ENCODE measurements around the gene ANKRD6. TPM values are rescaled to one million over a fixed set of nuclear protein-coding genes. Genes with fewer than 3 reads are reported as not detected.
A peak's percentile ranks its signal among the peaks of the same experiment; 100 is the strongest.
"Not testable (repeated sequence)": the region's sequence is repeated elsewhere in the genome, so short reads cannot be mapped to it uniquely, and the experiment has no call there.

The ANKRD6 gene
- total RNA-seq: 15.3 TPM

DNA sequence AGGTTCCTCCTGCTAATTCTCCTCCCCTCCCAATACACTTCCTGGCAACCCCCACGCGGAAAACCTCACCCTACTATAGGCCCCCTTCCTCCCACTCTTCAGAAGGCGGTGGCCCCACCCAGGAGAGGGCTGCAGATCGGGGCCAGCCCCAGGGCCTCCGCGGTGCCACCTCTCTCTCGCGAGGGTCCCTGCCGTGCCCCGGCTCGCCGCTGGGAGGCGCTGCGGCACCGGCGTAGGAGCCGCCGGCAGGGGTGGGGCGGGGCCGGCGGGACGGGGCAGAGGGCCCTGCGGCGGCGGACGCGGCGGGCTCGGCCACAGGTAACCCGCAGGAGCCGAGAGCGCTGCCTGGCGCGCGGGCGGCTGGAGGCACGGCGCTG is at the start of gene ANKRD6:
TSS of gene ANKRD6 (plus strand) at position 278 of the 377 bp plus-strand sequence. CDS start 133,825 bp downstream, outside the sequence.
- DNase-seq (ENCODE audit: low read depth in 2 of 3, low spot score in 2 of 3): peak; percentile 72 to 80 (median 75)

DNA sequence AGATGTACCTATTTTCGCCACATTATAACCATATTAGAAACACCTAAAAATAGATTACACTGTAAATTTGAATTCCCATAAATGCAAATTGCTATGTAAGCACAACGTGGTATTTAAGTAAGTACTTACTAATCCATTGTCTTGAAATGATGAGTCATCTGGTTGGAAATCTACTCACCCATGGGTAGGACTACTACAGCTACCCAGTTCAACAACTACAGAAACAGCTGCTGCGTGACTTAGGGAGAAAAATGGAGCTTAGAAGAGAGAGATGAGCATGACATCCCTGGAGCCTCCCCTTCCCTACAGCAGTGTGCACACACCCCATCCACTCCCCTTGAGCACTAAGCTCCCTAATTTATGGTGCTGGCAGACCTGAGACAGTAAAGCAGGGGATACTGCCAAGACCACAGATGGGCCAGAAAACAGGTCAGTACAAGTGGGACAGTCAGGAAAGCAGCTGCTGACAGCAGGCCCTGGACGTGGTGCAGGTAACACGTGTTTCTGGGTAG is 47.7 kb upstream of the ANKRD6 start:
- DNase-seq (ENCODE audit: low read depth in 2 of 3, low spot score in 2 of 3): no peak

DNA sequence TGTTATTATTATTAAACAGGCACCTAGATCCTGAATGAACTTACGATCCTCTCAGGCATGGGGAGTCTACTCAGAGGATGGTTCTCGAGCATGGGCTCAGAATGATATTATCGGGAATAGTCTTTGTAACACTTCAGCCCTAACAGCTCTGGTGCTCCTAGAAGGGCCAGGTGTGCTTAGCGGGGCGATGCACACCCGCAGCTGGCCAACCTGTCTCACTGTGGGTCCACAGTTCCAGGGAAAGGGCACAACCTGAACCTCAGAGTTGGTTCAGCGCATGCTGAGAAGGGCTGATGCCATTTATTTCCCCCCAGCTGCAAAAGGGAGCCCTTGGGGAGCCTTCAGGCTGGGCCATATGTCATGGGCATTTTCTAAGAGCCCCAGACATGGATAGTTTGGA is 47.1 kb upstream of the ANKRD6 start:
- DNase-seq (ENCODE audit: low read depth in 2 of 3, low spot score in 2 of 3): no peak

DNA sequence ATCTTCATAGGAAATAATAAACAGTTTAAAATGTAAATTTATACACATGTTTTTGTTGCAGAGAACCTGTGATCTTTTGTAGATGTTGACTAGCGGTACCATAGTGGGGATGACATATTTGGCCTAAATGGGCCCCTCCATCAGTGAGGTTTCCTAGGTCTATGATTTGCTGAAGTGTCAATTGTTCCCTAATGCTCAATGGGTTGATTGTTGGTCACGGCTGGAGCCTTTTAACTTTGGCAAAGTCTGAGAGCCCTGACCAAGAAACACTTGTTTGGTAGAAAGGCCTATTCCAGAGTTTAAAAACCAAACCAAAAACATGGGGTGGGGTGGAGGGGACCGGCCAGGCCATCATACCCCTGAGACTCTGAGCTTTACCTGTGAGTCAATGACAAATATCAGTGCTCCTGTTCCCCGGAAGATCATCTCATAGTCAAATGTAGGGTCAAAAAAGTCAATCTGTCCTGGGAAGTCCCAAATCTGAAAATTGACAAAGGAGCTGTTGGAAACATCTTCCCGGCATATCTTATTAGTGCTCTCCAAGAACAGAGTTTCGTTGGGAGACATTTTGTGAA is 45.9 kb upstream of the ANKRD6 start:
- no peak for DNase-seq (ENCODE audit: low read depth in 2 of 3, low spot score in 2 of 3)

- no peak for DNase-seq (ENCODE audit: low read depth in 2 of 3, low spot score in 2 of 3)
These were observed 45.3 kb upstream of the ANKRD6 start for GRCh38 chr6:89387516-89388201.

GRCh38 chr6:89388846-89389245 is 44.1 kb upstream of the ANKRD6 start:
- no peak for DNase-seq (ENCODE audit: low read depth in 2 of 3, low spot score in 2 of 3)

- DNase-seq (ENCODE audit: low read depth in 2 of 3, low spot score in 2 of 3): no peak
These were observed 40.1 kb upstream of the ANKRD6 start for GRCh38 chr6:89392823-89393222.

DNA sequence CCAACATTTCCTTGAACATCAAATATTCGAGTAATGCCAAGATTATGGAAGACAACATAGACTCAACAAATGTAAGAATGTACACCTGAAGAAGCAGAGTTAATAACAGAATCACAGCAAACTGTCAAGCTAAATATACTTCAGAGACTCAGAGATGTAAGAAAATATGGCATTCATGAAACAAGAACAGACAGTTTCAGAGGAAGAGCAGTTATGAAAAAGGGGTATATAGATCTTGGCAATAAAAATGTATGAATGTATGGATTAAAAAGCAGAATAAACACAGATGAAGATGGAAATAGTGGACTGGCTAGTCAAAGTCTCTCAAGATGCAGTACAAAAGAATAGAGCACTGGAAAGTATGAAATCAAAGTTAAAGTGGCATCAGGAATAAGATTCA is 39.3 kb upstream of the ANKRD6 start:
- DNase-seq (ENCODE audit: low read depth in 2 of 3, low spot score in 2 of 3): no peak

DNA sequence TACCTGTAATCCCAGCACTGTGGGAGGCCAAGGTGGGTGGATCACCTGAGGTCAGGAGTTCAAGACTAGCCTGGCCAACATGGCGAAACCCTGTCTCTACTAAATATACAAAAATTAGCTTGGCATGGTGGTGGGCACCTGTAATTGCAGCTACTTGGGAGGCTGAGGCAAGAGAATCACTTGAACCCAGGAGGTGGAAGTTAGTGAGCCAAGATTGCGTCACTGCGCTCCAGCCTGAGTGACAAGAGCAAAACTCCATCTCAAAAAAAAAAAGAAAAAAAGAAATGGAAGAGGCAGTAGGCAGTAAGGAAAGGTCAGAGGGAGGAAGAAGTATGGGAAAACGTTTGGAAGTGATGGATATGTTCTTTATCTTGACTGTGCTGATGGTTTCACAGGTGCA is 35.1 kb upstream of the ANKRD6 start:
- not testable (repeated sequence) for DNase-seq (ENCODE audit: low read depth in 2 of 3, low spot score in 2 of 3)

GRCh38 chr6:89398762-89399525 is 34.0 kb upstream of the ANKRD6 start:
- no peak for DNase-seq (ENCODE audit: low read depth in 2 of 3, low spot score in 2 of 3)

DNA sequence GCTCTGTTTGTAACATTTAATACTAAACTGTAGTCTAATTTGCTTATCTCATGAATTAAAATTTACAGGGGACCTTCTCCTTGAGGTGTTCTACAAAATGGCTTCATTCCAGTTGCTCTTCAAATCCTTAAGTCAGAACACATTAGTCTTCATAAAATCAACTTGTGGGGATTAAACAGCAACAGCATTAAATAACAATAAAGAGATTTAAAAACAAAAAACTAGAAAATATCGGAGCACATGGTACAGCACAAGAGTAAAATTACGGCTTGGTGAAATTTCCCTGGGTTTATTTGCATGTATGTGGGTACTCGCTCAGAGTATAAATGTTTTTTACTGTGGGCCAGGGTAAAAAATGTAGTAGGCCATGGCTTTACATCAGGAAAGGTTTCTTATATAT is 32.9 kb upstream of the ANKRD6 start:
- no peak for DNase-seq (ENCODE audit: low read depth in 2 of 3, low spot score in 2 of 3)

- DNase-seq (ENCODE audit: low read depth in 2 of 3, low spot score in 2 of 3): no peak
These were observed 32.0 kb upstream of the ANKRD6 start for GRCh38 chr6:89400912-89401399.

- DNase-seq (ENCODE audit: low read depth in 2 of 3, low spot score in 2 of 3): no peak
These were observed 30.2 kb upstream of the ANKRD6 start for GRCh38 chr6:89402776-89403175.

- DNase-seq (ENCODE audit: low read depth in 2 of 3, low spot score in 2 of 3): no peak
These were observed 28.4 kb upstream of the ANKRD6 start for GRCh38 chr6:89404512-89404911.

GRCh38 chr6:89406141-89406540 is 26.8 kb upstream of the ANKRD6 start:
- peak in 2 of 3 donors; percentile 20 to 45 for DNase-seq (ENCODE audit: low read depth in 2 of 3, low spot score in 2 of 3)

DNA sequence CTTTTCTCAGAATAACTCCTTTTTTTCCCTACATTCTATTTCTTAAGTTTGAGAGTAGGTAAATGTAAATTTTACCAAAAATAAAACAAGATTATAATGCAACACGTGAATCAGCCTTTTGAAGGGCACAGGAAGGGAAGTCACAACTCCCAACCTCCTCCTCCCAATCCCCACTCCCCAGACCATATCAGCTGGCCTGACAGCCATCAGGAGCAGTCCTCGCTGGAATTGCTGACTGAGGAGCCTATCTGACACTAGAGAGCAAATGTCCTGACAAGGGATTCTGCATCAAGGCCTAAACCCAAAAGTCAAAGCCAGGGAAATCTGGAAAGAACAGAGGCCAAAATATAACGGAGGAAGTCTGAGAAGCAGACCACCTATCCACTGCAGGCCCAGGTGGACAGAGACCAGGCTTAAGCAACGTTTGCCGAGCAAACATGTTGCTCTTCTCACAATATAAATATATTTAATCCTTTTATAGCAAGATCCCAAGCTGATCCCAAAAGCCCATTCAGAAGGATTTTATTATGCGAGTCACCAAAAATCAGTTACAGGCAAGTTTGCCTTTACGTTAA is 23.4 kb upstream of the ANKRD6 start:
- no peak for DNase-seq (ENCODE audit: low read depth in 2 of 3, low spot score in 2 of 3)

GRCh38 chr6:89410231-89410761 is 22.7 kb upstream of the ANKRD6 start:
- DNase-seq (ENCODE audit: low read depth in 2 of 3, low spot score in 2 of 3): peak in 2 of 3 donors; percentile 8 to 16

DNA sequence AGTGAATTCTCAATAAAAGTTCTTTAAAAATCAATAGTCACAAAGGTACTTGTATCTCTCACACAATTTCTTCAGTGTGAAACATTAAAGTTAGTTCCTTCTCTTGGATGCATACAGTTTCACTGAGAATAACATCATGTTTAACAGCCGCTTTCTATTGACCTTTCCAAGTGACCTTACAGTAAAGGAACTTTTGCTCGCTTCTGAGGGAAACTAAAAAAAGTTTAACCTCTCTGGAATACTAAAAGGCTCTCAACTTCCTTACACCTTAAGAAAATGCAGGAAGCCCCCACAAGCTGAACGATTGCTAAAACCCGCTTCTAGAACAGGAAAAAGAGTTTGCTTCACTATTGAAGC is 22.2 kb upstream of the ANKRD6 start:
- peak in 1 of 3 donors; percentile 2 for DNase-seq (ENCODE audit: low read depth in 2 of 3, low spot score in 2 of 3)

GRCh38 chr6:89411145-89412070 is 21.5 kb upstream of the ANKRD6 start:
- DNase-seq (ENCODE audit: low read depth in 2 of 3, low spot score in 2 of 3): peak in 2 of 3 donors; percentile 37 to 57
